HepG2 (cell line): Measurements from ENCODE around the gene CACNG4.

Source experiments
- BHLHE40 ChIP-seq: IDR thresholded peaks from 2 replicates; pipeline ENCODE4 v1.6.1; 2011; ENCODE audit warnings: low read length, improper control_type of control experiment
- CTCF ChIP-seq: sonication (generic); formaldehyde crosslinking; IDR thresholded peaks from 2 replicates; pipeline ENCODE4 v1.5.0; 2020; ENCODE audit warnings: mild to moderate bottlenecking, missing genetic modification reagents, moderate library complexity
- PRPF4 ChIP-seq: fragments of 200-400 bp; formaldehyde crosslinking; IDR thresholded peaks from 2 replicates; pipeline ENCODE4 v1.6.1; 2016; ENCODE audit warnings: low read length, low read depth; ENCODE audit not compliant: poor library complexity, severe bottlenecking
- ZNF138 ChIP-seq: sonication (generic); formaldehyde crosslinking; IDR thresholded peaks from 2 replicates; pipeline ENCODE4 v1.5.0; 2020; ENCODE audit warnings: mild to moderate bottlenecking, low read depth, missing genetic modification reagents

GRCh38 chr17:67011527-67012175, 47.1 kb downstream of the CACNG4 start:
- TF ChIP-seq ZNF138 (CRISPR knock-in tag) (no peak), BHLHE40 (no peak), PRPF4 (no peak), CTCF (CRISPR knock-in tag) (no peak)
